Psoas muscle (tissue), 8 donors: ENCODE data around the gene MICAL3. TPM values are rescaled to one million over a fixed set of nuclear protein-coding genes. Genes with fewer than 3 reads are reported as not detected.

Experiments used
- ATAC-seq, 4 donors: fragments of 200-7000 bp; cut with Tn5 transposase; one replicate each; pipeline ENCODE4 v1.9.1; 2020; ENCODE audit warnings: moderate library complexity in 3 of 4, mild to moderate bottlenecking in 2 of 4
- DNase-seq, 2 donors: peaks; one replicate each; pipeline ENCODE4 v3.0.0-alpha.2; 2020
- H3K27ac ChIP-seq: fragments of 200-600 bp; one replicate; pipeline ENCODE4 v1.8.0; 2022
- H3K27me3 ChIP-seq, 3 donors: fragments of 200-600 bp in 1 of 3; one replicate each; pipeline versions ENCODE4 v1.6.1 to v1.8.0; 2013 to 2022; ENCODE audit warnings: low read length in 2 of 3, mild to moderate bottlenecking in 2 of 3, moderate library complexity in 1 of 3; ENCODE audit not compliant: insufficient read depth in 3 of 3
- H3K36me3 ChIP-seq, 2 donors: fragments of 200-600 bp in 1 of 2; one replicate each; pipeline versions ENCODE4 v1.6.1 to v1.8.0; 2013 to 2022; ENCODE audit warnings: low read depth in 1 of 2, mild to moderate bottlenecking in 1 of 2, moderate library complexity in 1 of 2; ENCODE audit not compliant: insufficient read depth in 1 of 2
- H3K4me1 ChIP-seq: fragments of 200-600 bp; one replicate; pipeline ENCODE4 v1.8.0; 2022
- H3K4me3 ChIP-seq: fragments of 200-600 bp; one replicate; pipeline ENCODE4 v1.8.0; 2022; ENCODE audit warnings: mild to moderate bottlenecking
- H3K9me3 ChIP-seq: fragments of 200-600 bp; one replicate; pipeline ENCODE4 v1.8.0; 2022
- WGBS, 3 donors: extraction: QIAGEN DNeasy Blood & Tissue Kit; methylation state at CpG; one replicate each; pipeline versions ENCODE4 v1.1.6 to v1.1.7; 2013; 5-methylcytosine and 5-hydroxymethylcytosine counted together
- intact Hi-C, 2 donors: fragments of 100-400 bp; cut with DNase I; formaldehyde crosslinking; loops; one replicate each; pipeline versions ENCODE4 v1.11.0 to v1.14.2; 2022
- polyA plus RNA-seq, 3 donors: library from polyadenylated mRNA; stranded (reverse); fragments of 200-250 nt; gene quantifications; one replicate each; pipeline ENCODE4 v1.2.3, GENCODE V29; 2013
- total RNA-seq, 4 donors: library from RNA; stranded (reverse); fragmentation: NEBNext Ultra II Directional in 2 of 4; extraction: Animal tissue kit (Norgen Biotek cat#: 25700) in 2 of 4; gene quantifications; one replicate each; pipeline versions ENCODE4 v1.2.1 to v1.2.4, GENCODE V29; 2021 to 2023
- TF ChIP-seq, protein P1 (sequence below): fragments of 200-600 bp; IDR thresholded peaks from one replicate; pipeline ENCODE4 v1.8.0; 2022; ENCODE audit warnings: antibody characterized with exemption
- donor health status: healthy with polysubstance abuse.
- donor health status: DM: no; HTN: no; CAD: no; lungs with moderate emphysema.
- donor health status: Bipolar disorder and iron deficiency.
- donor health status: healthy.
- donor health status: DM: yes; HTN: yes; CAD: no.
- donor health status: DM: no; HTN: no; CAD: no.
- donor health status: DM: no; HTN: no; CAD: no.
- donor health status: DM: yes; HTN: yes; CAD: no.

The MICAL3 gene
- total and polyA plus RNA-seq, 7 donors, result 2.1 to 38.3 (median 15.5) TPM

DNA sequence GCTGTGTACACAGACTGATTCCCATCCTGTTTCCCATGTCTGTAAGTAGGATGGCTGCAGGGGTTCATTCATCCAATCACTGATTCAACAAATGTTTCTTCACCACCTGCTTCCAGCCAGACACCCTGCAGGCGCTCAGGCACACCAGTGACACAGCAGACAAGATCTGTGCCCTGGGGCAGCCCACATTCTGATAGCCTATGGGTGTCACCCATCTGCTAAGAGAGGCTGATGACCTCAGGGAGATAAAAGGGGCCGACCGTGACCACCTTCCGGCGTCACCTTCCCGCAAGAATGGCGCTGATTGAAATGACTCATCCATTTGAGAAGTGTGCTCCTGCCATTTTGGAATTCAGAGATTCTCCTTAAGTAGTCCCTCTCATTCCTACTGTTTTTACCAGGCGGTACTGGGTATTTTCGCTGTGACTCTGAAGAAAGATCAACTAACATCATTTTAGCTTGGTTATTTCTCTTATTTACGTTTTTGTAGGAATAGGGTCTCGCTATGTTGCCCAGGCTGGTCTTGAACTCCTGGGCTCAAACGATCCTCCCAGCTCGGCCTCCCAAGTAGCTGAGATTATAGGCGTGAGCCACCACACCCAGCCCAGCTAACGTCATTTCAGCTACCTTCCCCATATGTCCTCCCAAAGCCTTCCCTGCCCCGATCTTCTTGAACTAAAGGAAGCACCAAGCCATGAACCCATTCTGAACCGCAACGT lies 176.8 kb downstream of the MICAL3 start:
- Histone ChIP-seq H3K4me1 (peaks cover 45% of the 10 kb centered on the region), H3K4me3 (no peak overlapping the region), H3K9me3 (no peaks in the 10 kb centered on the region), H3K27ac (peak overlapping the region; percentile 83), H3K36me3 (no peaks in the 10 kb centered on the region), H3K27me3 (no peaks in the 10 kb centered on the region)
- WGBS, 3 donors, result 91 to 97% (median 95%) methylated on average over 18 of the region's 18 CpGs
- intact Hi-C loops, result no loop called here
- ATAC-seq (peak; percentile 16 to 52 (median 35)), DNase-seq (no peak)
- TF ChIP-seq, protein P1, sequence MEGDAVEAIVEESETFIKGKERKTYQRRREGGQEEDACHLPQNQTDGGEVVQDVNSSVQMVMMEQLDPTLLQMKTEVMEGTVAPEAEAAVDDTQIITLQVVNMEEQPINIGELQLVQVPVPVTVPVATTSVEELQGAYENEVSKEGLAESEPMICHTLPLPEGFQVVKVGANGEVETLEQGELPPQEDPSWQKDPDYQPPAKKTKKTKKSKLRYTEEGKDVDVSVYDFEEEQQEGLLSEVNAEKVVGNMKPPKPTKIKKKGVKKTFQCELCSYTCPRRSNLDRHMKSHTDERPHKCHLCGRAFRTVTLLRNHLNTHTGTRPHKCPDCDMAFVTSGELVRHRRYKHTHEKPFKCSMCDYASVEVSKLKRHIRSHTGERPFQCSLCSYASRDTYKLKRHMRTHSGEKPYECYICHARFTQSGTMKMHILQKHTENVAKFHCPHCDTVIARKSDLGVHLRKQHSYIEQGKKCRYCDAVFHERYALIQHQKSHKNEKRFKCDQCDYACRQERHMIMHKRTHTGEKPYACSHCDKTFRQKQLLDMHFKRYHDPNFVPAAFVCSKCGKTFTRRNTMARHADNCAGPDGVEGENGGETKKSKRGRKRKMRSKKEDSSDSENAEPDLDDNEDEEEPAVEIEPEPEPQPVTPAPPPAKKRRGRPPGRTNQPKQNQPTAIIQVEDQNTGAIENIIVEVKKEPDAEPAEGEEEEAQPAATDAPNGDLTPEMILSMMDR, result no peak

GRCh38 chr22:17846326-17846992 lies 177.9 kb downstream of the MICAL3 start:
- H3K4me1 ChIP-seq, result peaks cover 35% of the 10 kb centered on the region
- peak overlapping the region; percentile 83 for H3K27ac ChIP-seq
- ATAC-seq (peak; percentile 11 to 76 (median 65)), DNase-seq (no peak)
- H3K9me3 ChIP-seq, result no peaks in the 10 kb centered on the region
- TF ChIP-seq, protein P1, result no peak
- WGBS, 3 donors, result 26 to 54% (median 31%) methylated on average over 13 of the region's 13 CpGs
- intact Hi-C loops, result no loop called here
- no peak overlapping the region for H3K4me3 ChIP-seq
- H3K36me3 ChIP-seq, result peaks cover 0 to 3% of the 10 kb centered on the region in 2 donors
- H3K27me3 ChIP-seq, result no peaks in the 10 kb centered on the region

DNA sequence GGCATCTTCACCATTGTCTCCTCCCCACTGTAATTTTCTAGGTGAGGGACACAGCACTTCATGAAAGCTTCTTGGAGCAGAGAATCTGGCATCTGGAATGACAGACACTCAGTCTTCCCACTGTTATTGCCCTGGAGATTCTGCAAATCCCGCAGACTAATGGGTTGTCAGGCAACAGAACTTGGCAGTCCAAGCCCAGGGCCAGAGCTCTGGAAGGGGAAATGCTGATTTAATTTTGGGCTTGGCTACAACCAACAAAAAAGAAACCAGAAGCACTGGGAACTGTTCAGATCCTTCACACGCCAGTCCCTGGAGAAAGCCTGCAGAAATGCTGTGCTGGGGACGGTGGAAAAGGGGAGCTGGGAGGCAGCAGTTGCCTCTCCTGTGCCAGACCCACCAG lies 178.6 kb downstream of the MICAL3 start:
- Histone ChIP-seq H3K27ac (peak overlapping the region; percentile 83), H3K27me3 (no peaks in the 10 kb centered on the region), H3K36me3 (peaks cover 0 to 9% of the 10 kb centered on the region in 2 donors), H3K9me3 (no peaks in the 10 kb centered on the region), H3K4me1 (peaks cover 33% of the 10 kb centered on the region), H3K4me3 (no peak overlapping the region)
- intact Hi-C loops, result no loop called here
- 20 to 38% (median 31%) methylated on average over 3 of the region's 3 CpGs for WGBS, 3 donors
- no peak for DNase-seq
- ATAC-seq, result peak in 2 of 4 donors; percentile 3 to 35
- TF ChIP-seq, protein P1, result no peak

DNA sequence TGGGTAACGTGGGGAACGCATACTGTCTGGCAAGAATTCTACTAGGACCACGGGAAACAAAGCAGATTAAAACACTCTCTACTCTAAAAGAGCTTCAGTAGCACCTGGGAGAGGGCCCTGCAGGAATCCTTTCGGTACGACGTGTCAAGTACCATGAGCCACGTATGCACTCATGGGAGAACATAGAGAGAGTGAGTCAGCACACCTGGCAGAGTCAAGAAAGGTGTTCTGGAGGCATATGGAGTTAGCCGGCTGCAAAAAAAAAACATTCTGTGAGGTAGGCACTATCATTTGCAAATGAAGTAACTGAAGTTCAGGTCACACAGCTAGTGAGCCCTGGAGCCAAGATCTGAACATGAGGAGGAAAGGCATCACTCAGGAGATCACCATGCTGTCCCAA lies 179.0 kb downstream of the MICAL3 start:
- H3K27ac ChIP-seq, result peak overlapping the region; percentile 83
- 70 to 80% (median 75%) methylated on average over 8 of the region's 8 CpGs for WGBS, 3 donors
- no peak for DNase-seq
- intact Hi-C loops, result no loop called here
- H3K36me3 ChIP-seq, result peaks cover 0 to 14% of the 10 kb centered on the region in 2 donors
- peaks cover 33% of the 10 kb centered on the region for H3K4me1 ChIP-seq
- H3K9me3 ChIP-seq, result no peaks in the 10 kb centered on the region
- no peaks in the 10 kb centered on the region for H3K27me3 ChIP-seq
- peak in 1 of 4 donors; percentile 17 for ATAC-seq
- TF ChIP-seq, protein P1, result no peak
- H3K4me3 ChIP-seq, result no peak overlapping the region
